Neural progenitor cell (in vitro differentiated cells): ENCODE results near the gene AASDHPPT. TPM values are rescaled to one million over a fixed set of nuclear protein-coding genes. Genes with fewer than 3 reads are reported as not detected.

Experiments used
- DNase-seq: peaks from one replicate; pipeline ENCODE4 v3.0.0-alpha.2; 2016; ENCODE audit warnings: low spot score
- H2AFZ ChIP-seq: fragments of 200-600 bp; sonication (generic); replicated peaks from 2 replicates; pipeline ENCODE4 v1.6.1; 2016; ENCODE audit warnings: antibody characterized with exemption
- H3F3A ChIP-seq: fragments of 200-600 bp; sonication (generic); 2 replicates; pipeline ENCODE4 v1.6.1; 2016; ENCODE audit warnings: antibody characterized with exemption, low read depth
- H3K27ac ChIP-seq: fragments of 200-600 bp; sonication (generic); 2 replicates; pipeline ENCODE4 v1.5.1; 2016; ENCODE audit warnings: mild to moderate bottlenecking
- H3K27me3 ChIP-seq: fragments of 200-600 bp; sonication (generic); 2 replicates; pipeline ENCODE4 v1.6.1; 2016; ENCODE audit warnings: mild to moderate bottlenecking, moderate library complexity
- H3K36me3 ChIP-seq: fragments of 200-600 bp; sonication (generic); 2 replicates; pipeline ENCODE4 v1.5.1; 2016
- H3K4me1 ChIP-seq: fragments of 200-600 bp; sonication (generic); 2 replicates; pipeline ENCODE4 v1.6.1; 2016; ENCODE audit warnings: mixed run types
- H3K4me2 ChIP-seq: fragments of 200-600 bp; sonication (generic); 2 replicates; pipeline ENCODE4 v1.6.1; 2016
- H3K4me3 ChIP-seq: fragments of 200-600 bp; sonication (generic); 2 replicates; pipeline ENCODE4 v1.5.1; 2016
- H3K79me2 ChIP-seq: fragments of 200-600 bp; sonication (generic); 2 replicates; pipeline ENCODE4 v1.6.1; 2016; ENCODE audit warnings: low read depth
- H3K9ac ChIP-seq: fragments of 200-600 bp; sonication (generic); 2 replicates; pipeline ENCODE4 v1.6.1; 2016
- H3K9me3 ChIP-seq: fragments of 200-600 bp; sonication (generic); 2 replicates; pipeline ENCODE4 v1.5.1; 2016; ENCODE audit warnings: low read depth
- H4K20me1 ChIP-seq: fragments of 200-600 bp; sonication (generic); 2 replicates; pipeline ENCODE4 v1.6.1; 2016; ENCODE audit warnings: low read depth
- H3K27ac Mint-ChIP-seq: 3 replicates; pipeline ENCODE4 v1.8.0; 2021; ENCODE audit warnings: mixed read lengths
- H3K27me3 Mint-ChIP-seq: 2 replicates; pipeline ENCODE4 v1.8.0; 2022; ENCODE audit warnings: low read depth, mild to moderate bottlenecking, inconsistent platforms, moderate library complexity, mixed read lengths; ENCODE audit not compliant: insufficient read depth
- H3K36me3 Mint-ChIP-seq: 3 replicates; pipeline ENCODE4 v1.8.0; 2021; ENCODE audit warnings: mixed read lengths
- H3K4me1 Mint-ChIP-seq: 3 replicates; pipeline ENCODE4 v1.8.0; 2021; ENCODE audit warnings: mixed read lengths
- H3K4me3 Mint-ChIP-seq: 3 replicates; pipeline ENCODE4 v1.8.0; 2021; ENCODE audit warnings: mild to moderate bottlenecking, moderate library complexity, mixed read lengths
- H3K9me3 Mint-ChIP-seq: 3 replicates; pipeline ENCODE4 v1.8.0; 2020; ENCODE audit warnings: mixed read lengths
- EZH2 ChIP-seq: fragments of 200-600 bp; sonication (generic); IDR thresholded peaks from 2 replicates; pipeline ENCODE4 v1.6.1; 2017; ENCODE audit warnings: antibody characterized with exemption, mild to moderate bottlenecking, moderate library complexity
- EZH2phosphoT487 ChIP-seq: fragments of 200-600 bp; sonication (generic); IDR thresholded peaks from 2 replicates; pipeline ENCODE4 v1.6.1; 2017; ENCODE audit warnings: antibody characterized with exemption
- total RNA-seq: library from RNA; depleted of rRNA; stranded (reverse); fragments of >200 nt; gene quantifications from 2 replicates; pipeline ENCODE4 v1.2.3, GENCODE V29; 2015; ENCODE audit warnings: low replicate concordance
- TF ChIP-seq, protein P1 (sequence below): fragments of 200-600 bp; sonication (generic); IDR thresholded peaks from 2 replicates; pipeline ENCODE4 v1.5.1; 2017; ENCODE audit warnings: antibody characterized with exemption, mild to moderate bottlenecking

Gene AASDHPPT
- total RNA-seq, 1 donor from 2014 or later: 127 TPM

DNA sequence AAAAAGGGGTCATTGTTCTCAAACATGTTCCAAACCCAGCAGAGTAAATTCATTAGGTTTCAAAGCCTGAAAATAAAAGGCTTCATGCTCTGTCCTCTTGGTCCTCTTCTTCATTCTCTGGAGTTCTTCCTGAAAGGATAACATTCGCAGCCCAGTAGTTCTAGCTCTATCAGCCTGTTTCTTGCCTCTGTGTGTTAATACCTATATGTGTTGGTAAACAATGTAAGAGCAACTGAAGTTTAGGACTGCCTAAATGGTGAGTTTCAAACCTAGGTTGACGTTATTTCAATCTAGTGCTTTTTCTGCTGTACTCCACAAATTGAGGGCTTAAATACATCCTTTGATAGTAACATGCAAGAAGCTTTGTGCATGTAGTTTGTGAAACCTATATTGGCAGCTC, 9.4 kb downstream of the AASDHPPT start:
- Histone ChIP-seq H3K79me2 (peaks cover 97% of the 10 kb centered on the region), H3K27ac (peak overlapping the region; percentile 2), H3K4me3 (no peak overlapping the region), H3K4me1 (peaks cover 10% of the 10 kb centered on the region), H3K4me2 (no peak overlapping the region), H3K9me3 (no peaks in the 10 kb centered on the region), H3F3A (peaks cover 15% of the 10 kb centered on the region), H3K9ac (no peak overlapping the region), H3K27me3 (no peaks in the 10 kb centered on the region), H3K36me3 (peaks cover 30% of the 10 kb centered on the region), H4K20me1 (peaks cover 69% of the 10 kb centered on the region), H2AFZ (no peak overlapping the region)
- Mint-ChIP-seq H3K36me3 (peaks cover 52% of the 10 kb centered on the region), H3K4me3 (no peak overlapping the region), H3K27me3 (no peaks in the 10 kb centered on the region), H3K9me3 (no peaks in the 10 kb centered on the region), H3K27ac (no peak overlapping the region), H3K4me1 (peaks cover 7% of the 10 kb centered on the region)
- no peak for TF ChIP-seq EZH2
- TF ChIP-seq, protein P1, sequence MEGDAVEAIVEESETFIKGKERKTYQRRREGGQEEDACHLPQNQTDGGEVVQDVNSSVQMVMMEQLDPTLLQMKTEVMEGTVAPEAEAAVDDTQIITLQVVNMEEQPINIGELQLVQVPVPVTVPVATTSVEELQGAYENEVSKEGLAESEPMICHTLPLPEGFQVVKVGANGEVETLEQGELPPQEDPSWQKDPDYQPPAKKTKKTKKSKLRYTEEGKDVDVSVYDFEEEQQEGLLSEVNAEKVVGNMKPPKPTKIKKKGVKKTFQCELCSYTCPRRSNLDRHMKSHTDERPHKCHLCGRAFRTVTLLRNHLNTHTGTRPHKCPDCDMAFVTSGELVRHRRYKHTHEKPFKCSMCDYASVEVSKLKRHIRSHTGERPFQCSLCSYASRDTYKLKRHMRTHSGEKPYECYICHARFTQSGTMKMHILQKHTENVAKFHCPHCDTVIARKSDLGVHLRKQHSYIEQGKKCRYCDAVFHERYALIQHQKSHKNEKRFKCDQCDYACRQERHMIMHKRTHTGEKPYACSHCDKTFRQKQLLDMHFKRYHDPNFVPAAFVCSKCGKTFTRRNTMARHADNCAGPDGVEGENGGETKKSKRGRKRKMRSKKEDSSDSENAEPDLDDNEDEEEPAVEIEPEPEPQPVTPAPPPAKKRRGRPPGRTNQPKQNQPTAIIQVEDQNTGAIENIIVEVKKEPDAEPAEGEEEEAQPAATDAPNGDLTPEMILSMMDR: no peak
- TF ChIP-seq EZH2phosphoT487: no peak
- no peak for DNase-seq

DNA sequence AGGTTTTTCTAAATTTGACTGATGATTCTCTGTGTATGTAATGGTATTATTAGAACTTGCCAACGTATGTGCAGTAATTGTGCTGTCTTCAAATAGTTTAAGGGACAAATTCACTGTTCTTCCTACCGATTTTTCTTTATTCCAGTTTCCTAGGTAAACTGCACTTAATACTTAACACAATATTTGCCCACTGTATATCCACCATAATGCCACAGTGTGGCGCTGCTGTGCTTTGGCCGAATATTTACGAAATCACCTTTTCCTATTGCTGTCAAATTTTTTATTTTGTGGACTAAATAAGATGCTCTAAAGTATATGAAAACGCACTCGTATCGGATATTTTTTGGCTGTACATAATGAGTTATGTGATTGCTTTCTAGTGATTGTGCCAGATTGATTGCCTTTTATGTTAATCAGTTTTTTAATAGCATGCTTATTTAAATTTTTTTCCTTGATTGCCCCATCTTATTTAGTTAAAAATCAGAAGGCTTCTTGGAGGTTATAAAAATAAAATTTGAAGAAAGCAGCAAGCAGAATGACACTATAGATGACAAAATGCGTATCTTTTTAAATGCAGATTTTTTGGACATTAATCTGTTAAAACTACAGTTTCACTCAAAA, 10.5 kb downstream of the AASDHPPT start:
- Histone ChIP-seq H3K9ac (no peak overlapping the region), H3K9me3 (no peaks in the 10 kb centered on the region), H3K4me3 (no peak overlapping the region), H3K27ac (no peak overlapping the region), H3K4me2 (no peak overlapping the region), H3F3A (peaks cover 15% of the 10 kb centered on the region), H3K36me3 (peaks cover 27% of the 10 kb centered on the region), H2AFZ (no peak overlapping the region), H3K27me3 (no peaks in the 10 kb centered on the region), H3K79me2 (peaks cover 86% of the 10 kb centered on the region), H3K4me1 (peaks cover 5% of the 10 kb centered on the region), H4K20me1 (peaks cover 60% of the 10 kb centered on the region)
- Mint-ChIP-seq H3K36me3 (peaks cover 53% of the 10 kb centered on the region), H3K9me3 (no peaks in the 10 kb centered on the region), H3K4me3 (no peak overlapping the region), H3K27me3 (no peaks in the 10 kb centered on the region), H3K27ac (no peak overlapping the region), H3K4me1 (peaks cover 3% of the 10 kb centered on the region)
- no peak for TF ChIP-seq EZH2phosphoT487
- TF ChIP-seq EZH2: no peak
- TF ChIP-seq, protein P1: peak; percentile 91
- DNase-seq: peak; percentile 54

DNA sequence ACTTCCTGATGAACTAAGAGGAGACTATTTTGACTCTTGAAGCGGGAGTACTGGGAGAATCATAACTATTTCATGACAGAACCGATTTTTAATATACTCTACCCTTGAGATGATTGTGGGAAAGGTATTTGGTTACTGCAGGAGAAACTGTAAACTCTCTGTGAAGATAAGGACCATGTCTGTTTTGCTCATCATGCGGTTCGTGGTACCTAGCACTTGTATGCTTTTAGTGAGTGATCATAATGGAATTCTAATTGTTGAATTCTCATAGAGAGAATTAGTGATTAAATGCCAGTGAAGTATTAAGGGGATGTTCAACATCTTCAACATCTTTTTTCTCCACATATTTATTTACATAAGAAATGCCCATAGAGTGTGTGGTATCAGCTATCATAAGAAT, 11.4 kb downstream of the AASDHPPT start:
- Histone ChIP-seq H3K36me3 (peaks cover 23% of the 10 kb centered on the region), H4K20me1 (peaks cover 54% of the 10 kb centered on the region), H3K27ac (no peak overlapping the region), H3K27me3 (no peaks in the 10 kb centered on the region), H3K9me3 (no peaks in the 10 kb centered on the region), H3K79me2 (peaks cover 84% of the 10 kb centered on the region), H3K9ac (no peak overlapping the region), H3F3A (peaks cover 15% of the 10 kb centered on the region), H3K4me3 (no peak overlapping the region), H3K4me1 (peaks cover 5% of the 10 kb centered on the region), H2AFZ (no peak overlapping the region), H3K4me2 (no peak overlapping the region)
- Mint-ChIP-seq H3K36me3 (peaks cover 49% of the 10 kb centered on the region), H3K4me1 (peaks cover 3% of the 10 kb centered on the region), H3K27ac (no peak overlapping the region), H3K27me3 (no peaks in the 10 kb centered on the region), H3K9me3 (no peaks in the 10 kb centered on the region), H3K4me3 (no peak overlapping the region)
- DNase-seq: no peak
- TF ChIP-seq, protein P1: no peak
- TF ChIP-seq EZH2 (no peak), EZH2phosphoT487 (no peak)
